Measurements from ENCODE around the gene LRFN5. TPM values are rescaled to one million over a fixed set of nuclear protein-coding genes. Genes with fewer than 3 reads are reported as not detected.

LRFN5 gene
- total RNA-seq, 1 experiment from 2014 or later, result 1.3 TPM

- Histone ChIP-seq H2BK15ac (ENCODE audit: low read depth, low read length) (no peak overlapping the region), H3K27ac (ENCODE audit: insufficient read length, low read depth, low read length) (no peak overlapping the region), H3K4me1 (ENCODE audit: insufficient read depth, low read length) (no peaks in the 10 kb centered on the region)
These were observed 469 bp upstream of the LRFN5 start for GRCh38 chr14:41606282-41606531.

More at GRCh38 chr14:41606282-41606531, 469 bp upstream of the LRFN5 start:
- Mint-ChIP-seq H3K27ac (no peak overlapping the region), H3K9me3 (no peaks in the 10 kb centered on the region; a peak in 1 of 5 replicates), H3K4me3 (peak overlapping the region; percentile 85 to 87), H3K27me3 (ENCODE audit: low read depth) (peaks cover 68% of the 10 kb centered on the region), H3K4me1 (peaks cover 47 to 53% of the 10 kb centered on the region in 2 experiments), H3K36me3 (ENCODE audit: insufficient read depth in 1 of 3, low read depth in 3 of 3) (no peaks in the 10 kb centered on the region)
- Histone ChIP-seq H3K4me2 (ENCODE audit: insufficient read depth, insufficient read length, low read length) (peak overlapping the region; percentile 97), H3K23ac (ENCODE audit: insufficient read length, low read depth, low read length) (no peak overlapping the region), H2AK5ac (ENCODE audit: insufficient read length, low read length) (no peak overlapping the region), H4K5ac (ENCODE audit: insufficient read length, low read depth, low read length) (no peak overlapping the region), H3K9me3 (ENCODE audit: control insufficient read depth, low read depth, low read length) (no peaks in the 10 kb centered on the region), H3K79me1 (ENCODE audit: insufficient read depth, low read depth, low read length, poor library complexity, severe bottlenecking) (no peaks in the 10 kb centered on the region), H3K18ac (ENCODE audit: insufficient read length, low read depth, low read length) (no peak overlapping the region), H3K27me3 (ENCODE audit: insufficient read depth, low read length) (peaks cover 22% of the 10 kb centered on the region), H2BK20ac (ENCODE audit: low read depth, low read length, poor library complexity, severe bottlenecking) (no peak overlapping the region), H4K20me1 (ENCODE audit: control insufficient read depth, insufficient read depth, insufficient read length) (no peaks in the 10 kb centered on the region), H3K9ac (ENCODE audit: extremely low read depth, insufficient read length, low read length) (no peak overlapping the region), H4K8ac (replicated peaks; ENCODE audit: insufficient read length, low read depth, low read length) (no peak overlapping the region), H4K91ac (ENCODE audit: insufficient read length, low read depth, low read length) (no peak overlapping the region), H2BK5ac (ENCODE audit: insufficient read length, low read length) (no peak overlapping the region), H3K14ac (ENCODE audit: insufficient read depth, low read length) (no peak overlapping the region), H3K56ac (ENCODE audit: insufficient read length, low read depth, low read length) (no peak overlapping the region), H3T11ph (ENCODE audit: low read length) (no peak overlapping the region), H2BK120ac (ENCODE audit: low read depth, low read length, poor library complexity, severe bottlenecking) (no peak overlapping the region), H2BK12ac (ENCODE audit: insufficient read length, low read depth, low read length) (no peak overlapping the region), H3K4ac (ENCODE audit: low read depth, low read length) (no peak overlapping the region), H3K79me2 (ENCODE audit: insufficient read depth, low read length) (no peaks in the 10 kb centered on the region), H2AFZ (ENCODE audit: low read length) (peak overlapping the region; percentile 76), H3K23me2 (ENCODE audit: insufficient read length, low read depth, low read length, poor library complexity, severe bottlenecking) (peaks cover 49% of the 10 kb centered on the region)
- no peak for DNase-seq
- TF ChIP-seq, protein P1, sequence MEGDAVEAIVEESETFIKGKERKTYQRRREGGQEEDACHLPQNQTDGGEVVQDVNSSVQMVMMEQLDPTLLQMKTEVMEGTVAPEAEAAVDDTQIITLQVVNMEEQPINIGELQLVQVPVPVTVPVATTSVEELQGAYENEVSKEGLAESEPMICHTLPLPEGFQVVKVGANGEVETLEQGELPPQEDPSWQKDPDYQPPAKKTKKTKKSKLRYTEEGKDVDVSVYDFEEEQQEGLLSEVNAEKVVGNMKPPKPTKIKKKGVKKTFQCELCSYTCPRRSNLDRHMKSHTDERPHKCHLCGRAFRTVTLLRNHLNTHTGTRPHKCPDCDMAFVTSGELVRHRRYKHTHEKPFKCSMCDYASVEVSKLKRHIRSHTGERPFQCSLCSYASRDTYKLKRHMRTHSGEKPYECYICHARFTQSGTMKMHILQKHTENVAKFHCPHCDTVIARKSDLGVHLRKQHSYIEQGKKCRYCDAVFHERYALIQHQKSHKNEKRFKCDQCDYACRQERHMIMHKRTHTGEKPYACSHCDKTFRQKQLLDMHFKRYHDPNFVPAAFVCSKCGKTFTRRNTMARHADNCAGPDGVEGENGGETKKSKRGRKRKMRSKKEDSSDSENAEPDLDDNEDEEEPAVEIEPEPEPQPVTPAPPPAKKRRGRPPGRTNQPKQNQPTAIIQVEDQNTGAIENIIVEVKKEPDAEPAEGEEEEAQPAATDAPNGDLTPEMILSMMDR (conservative IDR thresholded peaks at IDR 0.05), result no peak
- WGBS (ENCODE audit: extremely low coverage, insufficient read length, low lambda C conversion rate), result no CpG with 5 or more reads among the region's 7 CpGs
